ENCODE results near the gene FDCSP. TPM values are rescaled to one million over a fixed set of nuclear protein-coding genes. Genes with fewer than 3 reads are reported as not detected.

The FDCSP gene
- total and polyA plus RNA-seq, 2 of the 13 experiments (the other 11 are each of a cell fraction or from before 2014, with no cell fraction given), result not detected

DNA sequence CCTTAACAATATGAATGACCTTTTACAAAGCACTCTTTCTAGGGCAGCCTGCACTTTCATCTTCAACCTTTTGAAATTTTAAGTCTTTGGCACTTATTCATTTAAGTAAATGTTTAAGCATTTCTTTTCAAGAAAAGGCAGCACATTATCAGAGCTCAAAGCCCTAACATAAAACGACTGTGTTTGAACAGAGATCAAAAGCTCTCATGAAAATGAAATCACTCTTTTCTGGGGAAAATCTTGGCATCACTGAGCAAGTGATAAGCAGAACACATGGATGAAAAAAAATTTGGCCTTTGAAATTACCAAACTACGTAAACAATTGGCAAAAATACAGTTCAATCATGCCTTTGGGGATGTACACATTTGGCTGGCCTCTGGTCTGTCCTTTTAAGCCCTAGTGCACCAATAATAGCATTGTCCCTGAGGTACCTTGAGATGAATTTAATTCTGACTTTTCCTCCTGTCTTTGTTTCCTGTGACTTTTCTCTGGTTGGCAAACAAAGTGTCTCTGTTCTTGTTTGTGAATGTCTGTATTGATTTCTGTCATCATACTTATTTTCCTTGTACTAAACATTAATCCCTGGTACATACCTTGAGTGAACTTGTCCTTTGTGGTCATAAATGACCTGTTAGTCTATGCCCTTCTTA lies 43.3 kb upstream of the FDCSP start (continued):
- TF ChIP-seq ZNF563 (CRISPR knock-in tag; IDR thresholded peaks at IDR 0.05) (no peak), TOPORS (CRISPR knock-in tag; IDR thresholded peaks at IDR 0.05) (no peak), ZEB1 (IDR thresholded peaks at IDR 0.05; ENCODE audit: insufficient replicate concordance, low read depth) (peak; percentile 70), NPAS2 (CRISPR knock-in tag; IDR thresholded peaks at IDR 0.05; ENCODE audit: borderline replicate concordance) (no peak), SNAPC2 (CRISPR knock-in tag; IDR thresholded peaks at IDR 0.05) (no peak), XRCC5 (optimal IDR thresholded peaks at IDR 0.05; ENCODE audit: low read length) (no peak), FOXM1 (CRISPR knock-in tag; IDR thresholded peaks at IDR 0.05) (no peak), NKX3-1 (CRISPR knock-in tag; IDR thresholded peaks at IDR 0.05) (peak; percentile 80), ZFY (CRISPR knock-in tag; IDR thresholded peaks at IDR 0.05) (no peak; the same call in 1 of the 2 replicates), ZNF607 (CRISPR knock-in tag; IDR thresholded peaks at IDR 0.05; ENCODE audit: borderline replicate concordance) (no peak), ARID2 (CRISPR knock-in tag; IDR thresholded peaks at IDR 0.05; ENCODE audit: borderline replicate concordance) (no peak), FOXC1 (CRISPR knock-in tag; IDR thresholded peaks at IDR 0.05; ENCODE audit: borderline replicate concordance) (no peak), ZNF577 (CRISPR knock-in tag; IDR thresholded peaks at IDR 0.05; ENCODE audit: borderline replicate concordance, low read depth) (no peak), ZNF891 (CRISPR knock-in tag; IDR thresholded peaks at IDR 0.05) (no peak), NRL (CRISPR knock-in tag; IDR thresholded peaks at IDR 0.05; ENCODE audit: borderline replicate concordance) (no peak), ZNF839 (CRISPR knock-in tag; IDR thresholded peaks at IDR 0.05; ENCODE audit: borderline replicate concordance) (no peak), ZSCAN25 (CRISPR knock-in tag; IDR thresholded peaks at IDR 0.05) (no peak), HMG20B (CRISPR knock-in tag; conservative IDR thresholded peaks at IDR 0.05) (peak; percentile 39; the same call in 1 of the 2 replicates), ZNF883 (CRISPR knock-in tag; IDR thresholded peaks at IDR 0.05; ENCODE audit: not compliant biosample characterization) (no peak), ZNF619 (CRISPR knock-in tag; IDR thresholded peaks at IDR 0.05) (no peak), AHR (CRISPR knock-in tag; IDR thresholded peaks at IDR 0.05) (no peak; the same call in 1 of the 2 replicates)
- TF ChIP-seq, protein P1, sequence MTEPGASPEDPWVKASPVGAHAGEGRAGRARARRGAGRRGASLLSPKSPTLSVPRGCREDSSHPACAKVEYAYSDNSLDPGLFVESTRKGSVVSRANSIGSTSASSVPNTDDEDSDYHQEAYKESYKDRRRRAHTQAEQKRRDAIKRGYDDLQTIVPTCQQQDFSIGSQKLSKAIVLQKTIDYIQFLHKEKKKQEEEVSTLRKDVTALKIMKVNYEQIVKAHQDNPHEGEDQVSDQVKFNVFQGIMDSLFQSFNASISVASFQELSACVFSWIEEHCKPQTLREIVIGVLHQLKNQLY (CRISPR knock-in tag; IDR thresholded peaks at IDR 0.05), result peak; percentile 65; the same call in 1 of the 2 replicates
- TF ChIP-seq, protein P2, sequence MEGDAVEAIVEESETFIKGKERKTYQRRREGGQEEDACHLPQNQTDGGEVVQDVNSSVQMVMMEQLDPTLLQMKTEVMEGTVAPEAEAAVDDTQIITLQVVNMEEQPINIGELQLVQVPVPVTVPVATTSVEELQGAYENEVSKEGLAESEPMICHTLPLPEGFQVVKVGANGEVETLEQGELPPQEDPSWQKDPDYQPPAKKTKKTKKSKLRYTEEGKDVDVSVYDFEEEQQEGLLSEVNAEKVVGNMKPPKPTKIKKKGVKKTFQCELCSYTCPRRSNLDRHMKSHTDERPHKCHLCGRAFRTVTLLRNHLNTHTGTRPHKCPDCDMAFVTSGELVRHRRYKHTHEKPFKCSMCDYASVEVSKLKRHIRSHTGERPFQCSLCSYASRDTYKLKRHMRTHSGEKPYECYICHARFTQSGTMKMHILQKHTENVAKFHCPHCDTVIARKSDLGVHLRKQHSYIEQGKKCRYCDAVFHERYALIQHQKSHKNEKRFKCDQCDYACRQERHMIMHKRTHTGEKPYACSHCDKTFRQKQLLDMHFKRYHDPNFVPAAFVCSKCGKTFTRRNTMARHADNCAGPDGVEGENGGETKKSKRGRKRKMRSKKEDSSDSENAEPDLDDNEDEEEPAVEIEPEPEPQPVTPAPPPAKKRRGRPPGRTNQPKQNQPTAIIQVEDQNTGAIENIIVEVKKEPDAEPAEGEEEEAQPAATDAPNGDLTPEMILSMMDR (CRISPR knock-in tag; IDR thresholded peaks at IDR 0.05), result no peak
- TF ChIP-seq, protein P3, sequence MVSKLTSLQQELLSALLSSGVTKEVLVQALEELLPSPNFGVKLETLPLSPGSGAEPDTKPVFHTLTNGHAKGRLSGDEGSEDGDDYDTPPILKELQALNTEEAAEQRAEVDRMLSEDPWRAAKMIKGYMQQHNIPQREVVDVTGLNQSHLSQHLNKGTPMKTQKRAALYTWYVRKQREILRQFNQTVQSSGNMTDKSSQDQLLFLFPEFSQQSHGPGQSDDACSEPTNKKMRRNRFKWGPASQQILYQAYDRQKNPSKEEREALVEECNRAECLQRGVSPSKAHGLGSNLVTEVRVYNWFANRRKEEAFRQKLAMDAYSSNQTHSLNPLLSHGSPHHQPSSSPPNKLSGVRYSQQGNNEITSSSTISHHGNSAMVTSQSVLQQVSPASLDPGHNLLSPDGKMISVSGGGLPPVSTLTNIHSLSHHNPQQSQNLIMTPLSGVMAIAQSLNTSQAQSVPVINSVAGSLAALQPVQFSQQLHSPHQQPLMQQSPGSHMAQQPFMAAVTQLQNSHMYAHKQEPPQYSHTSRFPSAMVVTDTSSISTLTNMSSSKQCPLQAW (CRISPR knock-in tag; IDR thresholded peaks at IDR 0.05), result peak; percentile 38; the same call in 1 of the 2 replicates
- TF ChIP-seq, protein P4, sequence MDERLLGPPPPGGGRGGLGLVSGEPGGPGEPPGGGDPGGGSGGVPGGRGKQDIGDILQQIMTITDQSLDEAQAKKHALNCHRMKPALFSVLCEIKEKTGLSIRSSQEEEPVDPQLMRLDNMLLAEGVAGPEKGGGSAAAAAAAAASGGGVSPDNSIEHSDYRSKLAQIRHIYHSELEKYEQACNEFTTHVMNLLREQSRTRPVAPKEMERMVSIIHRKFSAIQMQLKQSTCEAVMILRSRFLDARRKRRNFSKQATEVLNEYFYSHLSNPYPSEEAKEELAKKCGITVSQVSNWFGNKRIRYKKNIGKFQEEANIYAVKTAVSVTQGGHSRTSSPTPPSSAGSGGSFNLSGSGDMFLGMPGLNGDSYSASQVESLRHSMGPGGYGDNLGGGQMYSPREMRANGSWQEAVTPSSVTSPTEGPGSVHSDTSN (CRISPR knock-in tag; IDR thresholded peaks at IDR 0.05), result no peak
- TF ChIP-seq, protein P5, sequence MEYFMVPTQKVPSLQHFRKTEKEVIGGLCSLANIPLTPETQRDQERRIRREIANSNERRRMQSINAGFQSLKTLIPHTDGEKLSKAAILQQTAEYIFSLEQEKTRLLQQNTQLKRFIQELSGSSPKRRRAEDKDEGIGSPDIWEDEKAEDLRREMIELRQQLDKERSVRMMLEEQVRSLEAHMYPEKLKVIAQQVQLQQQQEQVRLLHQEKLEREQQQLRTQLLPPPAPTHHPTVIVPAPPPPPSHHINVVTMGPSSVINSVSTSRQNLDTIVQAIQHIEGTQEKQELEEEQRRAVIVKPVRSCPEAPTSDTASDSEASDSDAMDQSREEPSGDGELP (IDR thresholded peaks at IDR 0.05; ENCODE audit: borderline replicate concordance, low read depth), result peak; percentile 42; the same call in 1 of the 2 replicates

Measured in HepG2 (cell line).